ENCODE measurements around the gene TIMM23. TPM values are rescaled to one million over a fixed set of nuclear protein-coding genes. Genes with fewer than 3 reads are reported as not detected.

TIMM23 gene
- total RNA-seq, 1 experiment from 2014 or later: 99.0 TPM

DNA sequence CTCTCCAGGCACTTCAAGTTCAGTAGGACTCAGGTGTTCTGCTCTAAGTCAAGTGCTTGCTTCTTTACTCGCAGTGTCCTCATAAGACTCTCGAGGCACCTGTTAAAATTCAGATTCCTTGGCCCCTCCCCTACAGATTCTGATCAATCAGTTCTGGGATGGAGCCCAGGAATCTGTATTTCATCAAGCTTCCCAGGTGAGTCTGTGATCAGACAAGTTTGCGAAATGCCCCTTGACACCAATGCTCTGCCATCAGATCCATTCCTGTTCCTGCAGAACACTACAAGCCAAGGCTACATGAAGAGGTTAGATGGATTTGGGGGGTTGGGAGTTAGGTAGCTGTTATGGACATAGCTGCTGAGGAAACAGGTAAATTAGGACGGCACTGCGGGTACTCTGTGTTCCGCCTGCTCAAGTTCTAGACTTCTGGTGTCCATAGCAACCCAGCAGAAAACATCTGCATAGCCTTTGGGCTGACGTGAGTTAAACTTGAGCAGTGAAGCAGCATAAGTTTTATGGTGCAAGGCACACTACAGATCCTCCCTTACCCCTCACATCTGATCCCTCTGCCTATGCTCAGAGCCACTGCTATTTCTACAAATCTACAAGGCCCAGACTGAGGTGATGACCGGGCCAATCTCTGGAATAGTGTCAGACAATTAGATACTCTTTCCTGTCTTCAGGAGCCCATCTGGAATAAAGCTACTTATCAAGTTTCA is 65.0 kb downstream of the TIMM23 start:
- H3K4me3 Mint-ChIP-seq: no peak overlapping the region
- no peak overlapping the region for H3K27ac Mint-ChIP-seq
- ChIA-PET POLR2A (no interaction called here), CTCF (no interaction called here)
- ATAC-seq (no peak), DNase-seq (ENCODE audit: low spot score) (no peak)
- H3K4me1 Mint-ChIP-seq: 0 out of 2 replicates have a peak, but pooled peaks cover under 1% of the 10 kb centered on the region
- no peak for TF ChIP-seq SOX15 (CRISPR knock-in tag; IDR thresholded peaks at IDR 0.05)
- H3K27me3 Mint-ChIP-seq (ENCODE audit: low read depth): no peaks in the 10 kb centered on the region
- H3K36me3 Mint-ChIP-seq: no peaks in the 10 kb centered on the region
- no peaks in the 10 kb centered on the region for H3K9me3 Mint-ChIP-seq

GRCh38 chr10:46040004-46040403 is 67.7 kb downstream of the TIMM23 start:
- no peak overlapping the region for H3K4me3 Mint-ChIP-seq
- ChIA-PET CTCF (no interaction called here), POLR2A (no interaction called here)
- DNase-seq (ENCODE audit: low spot score) (no peak), ATAC-seq (no peak)
- 0 out of 2 replicates have a peak, but pooled peaks cover 6% of the 10 kb centered on the region for H3K4me1 Mint-ChIP-seq
- TF ChIP-seq PRRX2 (CRISPR knock-in tag; IDR thresholded peaks at IDR 0.05): no peak
- no peak for TF ChIP-seq SP1 (CRISPR knock-in tag; conservative IDR thresholded peaks at IDR 0.05)
- no peak for TF ChIP-seq AFF4 (CRISPR knock-in tag; IDR thresholded peaks at IDR 0.05; ENCODE audit: borderline replicate concordance)
- TF ChIP-seq SMAD4 (CRISPR knock-in tag; IDR thresholded peaks at IDR 0.05): no peak
- TF ChIP-seq CBFB (CRISPR knock-in tag; IDR thresholded peaks at IDR 0.05; ENCODE audit: low read depth): no peak
- TF ChIP-seq, protein P1, sequence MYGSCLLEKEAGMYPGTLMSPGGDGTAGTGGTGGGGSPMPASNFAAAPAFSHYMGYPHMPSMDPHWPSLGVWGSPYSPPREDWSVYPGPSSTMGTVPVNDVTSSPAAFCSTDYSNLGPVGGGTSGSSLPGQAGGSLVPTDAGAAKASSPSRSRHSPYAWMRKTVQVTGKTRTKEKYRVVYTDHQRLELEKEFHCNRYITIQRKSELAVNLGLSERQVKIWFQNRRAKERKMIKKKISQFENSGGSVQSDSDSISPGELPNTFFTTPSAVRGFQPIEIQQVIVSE (CRISPR knock-in tag; IDR thresholded peaks at IDR 0.05; ENCODE audit: borderline replicate concordance): no peak
- no peak for TF ChIP-seq ZNF416 (CRISPR knock-in tag; IDR thresholded peaks at IDR 0.05)
- TF ChIP-seq, protein P2, sequence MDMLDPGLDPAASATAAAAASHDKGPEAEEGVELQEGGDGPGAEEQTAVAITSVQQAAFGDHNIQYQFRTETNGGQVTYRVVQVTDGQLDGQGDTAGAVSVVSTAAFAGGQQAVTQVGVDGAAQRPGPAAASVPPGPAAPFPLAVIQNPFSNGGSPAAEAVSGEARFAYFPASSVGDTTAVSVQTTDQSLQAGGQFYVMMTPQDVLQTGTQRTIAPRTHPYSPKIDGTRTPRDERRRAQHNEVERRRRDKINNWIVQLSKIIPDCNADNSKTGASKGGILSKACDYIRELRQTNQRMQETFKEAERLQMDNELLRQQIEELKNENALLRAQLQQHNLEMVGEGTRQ (CRISPR knock-in tag; IDR thresholded peaks at IDR 0.05): no peak
- TF ChIP-seq MAX (CRISPR knock-in tag; IDR thresholded peaks at IDR 0.05): no peak
- no peak for TF ChIP-seq NFE2L1 (CRISPR knock-in tag; IDR thresholded peaks at IDR 0.05)
- no peak for TF ChIP-seq ZNF263 (CRISPR knock-in tag; IDR thresholded peaks at IDR 0.05; ENCODE audit: low read depth)
- TF ChIP-seq, protein P3, sequence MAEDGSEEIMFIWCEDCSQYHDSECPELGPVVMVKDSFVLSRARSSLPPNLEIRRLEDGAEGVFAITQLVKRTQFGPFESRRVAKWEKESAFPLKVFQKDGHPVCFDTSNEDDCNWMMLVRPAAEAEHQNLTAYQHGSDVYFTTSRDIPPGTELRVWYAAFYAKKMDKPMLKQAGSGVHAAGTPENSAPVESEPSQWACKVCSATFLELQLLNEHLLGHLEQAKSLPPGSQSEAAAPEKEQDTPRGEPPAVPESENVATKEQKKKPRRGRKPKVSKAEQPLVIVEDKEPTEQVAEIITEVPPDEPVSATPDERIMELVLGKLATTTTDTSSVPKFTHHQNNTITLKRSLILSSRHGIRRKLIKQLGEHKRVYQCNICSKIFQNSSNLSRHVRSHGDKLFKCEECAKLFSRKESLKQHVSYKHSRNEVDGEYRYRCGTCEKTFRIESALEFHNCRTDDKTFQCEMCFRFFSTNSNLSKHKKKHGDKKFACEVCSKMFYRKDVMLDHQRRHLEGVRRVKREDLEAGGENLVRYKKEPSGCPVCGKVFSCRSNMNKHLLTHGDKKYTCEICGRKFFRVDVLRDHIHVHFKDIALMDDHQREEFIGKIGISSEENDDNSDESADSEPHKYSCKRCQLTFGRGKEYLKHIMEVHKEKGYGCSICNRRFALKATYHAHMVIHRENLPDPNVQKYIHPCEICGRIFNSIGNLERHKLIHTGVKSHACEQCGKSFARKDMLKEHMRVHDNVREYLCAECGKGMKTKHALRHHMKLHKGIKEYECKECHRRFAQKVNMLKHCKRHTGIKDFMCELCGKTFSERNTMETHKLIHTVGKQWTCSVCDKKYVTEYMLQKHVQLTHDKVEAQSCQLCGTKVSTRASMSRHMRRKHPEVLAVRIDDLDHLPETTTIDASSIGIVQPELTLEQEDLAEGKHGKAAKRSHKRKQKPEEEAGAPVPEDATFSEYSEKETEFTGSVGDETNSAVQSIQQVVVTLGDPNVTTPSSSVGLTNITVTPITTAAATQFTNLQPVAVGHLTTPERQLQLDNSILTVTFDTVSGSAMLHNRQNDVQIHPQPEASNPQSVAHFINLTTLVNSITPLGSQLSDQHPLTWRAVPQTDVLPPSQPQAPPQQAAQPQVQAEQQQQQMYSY (CRISPR knock-in tag; IDR thresholded peaks at IDR 0.05): no peak
- TF ChIP-seq E2F5 (CRISPR knock-in tag; IDR thresholded peaks at IDR 0.05): no peak
- no peak for TF ChIP-seq MXD4 (CRISPR knock-in tag; IDR thresholded peaks at IDR 0.05; ENCODE audit: borderline replicate concordance)
- no peaks in the 10 kb centered on the region for H3K9me3 Mint-ChIP-seq
- no peaks in the 10 kb centered on the region for H3K36me3 Mint-ChIP-seq
- H3K27ac Mint-ChIP-seq: no peak overlapping the region
- no peaks in the 10 kb centered on the region for H3K27me3 Mint-ChIP-seq (ENCODE audit: low read depth)

Measured in WTC11 (cell line).